RWPE1 (cell line): Measurements from ENCODE around the gene ZGPAT.

ENCODE experiments used
- CTCF ChIA-PET: fragments of 350-600 bp; sonication (Branson Sonifier 250); formaldehyde crosslinking; extraction: SDS; loops from one replicate; lab custom pipeline; 2021; lab: Yijun Ruan, JAX
- POLR2A ChIA-PET: fragments of 400-600 bp; formaldehyde crosslinking; extraction: SDS; loops from one replicate; lab custom pipeline; 2020; ENCODE audit warnings: antibody characterized with exemption; ENCODE audit not compliant: low non-redundant PET; lab: Yijun Ruan, JAX
- DNase-seq: peaks from one replicate; pipeline ENCODE4 v3.0.0; 2012; ENCODE audit warnings: low spot score
- H3K27ac ChIP-seq: fragments of 450-650 bp; 2 replicates; pipeline ENCODE4 v1.5.1; 2017
- TF ChIP-seq, protein P1 (sequence below): fragments of 450-650 bp; conservative IDR thresholded peaks from 2 replicates; pipeline ENCODE4 v1.5.1; 2017; ENCODE audit warnings: low read depth, mild to moderate bottlenecking

Gene ZGPAT

DNA sequence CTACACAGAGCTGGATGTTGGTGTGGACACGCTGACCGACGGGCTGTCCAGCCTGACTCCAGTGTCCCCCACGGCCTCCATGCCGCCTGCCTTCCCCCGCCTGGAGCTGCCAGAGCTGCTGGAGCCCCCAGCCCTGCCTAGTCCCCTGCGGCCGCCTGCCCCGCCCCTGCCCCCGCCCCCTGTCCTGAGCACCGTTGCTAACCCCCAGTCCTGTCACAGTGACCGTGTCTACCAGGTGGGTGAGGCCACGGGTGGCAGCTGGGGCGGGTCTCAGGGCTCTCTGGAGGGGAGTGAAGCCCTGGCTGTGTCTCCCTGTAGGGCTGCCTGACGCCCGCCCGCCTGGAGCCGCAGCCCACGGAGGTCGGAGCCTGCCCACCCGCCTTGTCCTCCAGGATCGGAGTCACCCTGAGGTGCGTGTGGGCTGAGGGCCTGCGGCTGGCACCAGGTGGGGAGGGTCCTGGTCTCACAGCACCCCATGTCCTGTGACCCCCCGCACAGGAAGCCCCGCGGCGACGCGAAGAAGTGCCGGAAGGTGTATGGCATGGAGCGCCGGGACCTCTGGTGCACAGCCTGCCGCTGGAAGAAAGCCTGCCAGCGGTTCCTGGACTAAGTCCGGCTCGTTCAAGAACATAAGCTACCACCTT lies 34.7 kb downstream of the ZGPAT start:
- TF ChIP-seq, protein P1, sequence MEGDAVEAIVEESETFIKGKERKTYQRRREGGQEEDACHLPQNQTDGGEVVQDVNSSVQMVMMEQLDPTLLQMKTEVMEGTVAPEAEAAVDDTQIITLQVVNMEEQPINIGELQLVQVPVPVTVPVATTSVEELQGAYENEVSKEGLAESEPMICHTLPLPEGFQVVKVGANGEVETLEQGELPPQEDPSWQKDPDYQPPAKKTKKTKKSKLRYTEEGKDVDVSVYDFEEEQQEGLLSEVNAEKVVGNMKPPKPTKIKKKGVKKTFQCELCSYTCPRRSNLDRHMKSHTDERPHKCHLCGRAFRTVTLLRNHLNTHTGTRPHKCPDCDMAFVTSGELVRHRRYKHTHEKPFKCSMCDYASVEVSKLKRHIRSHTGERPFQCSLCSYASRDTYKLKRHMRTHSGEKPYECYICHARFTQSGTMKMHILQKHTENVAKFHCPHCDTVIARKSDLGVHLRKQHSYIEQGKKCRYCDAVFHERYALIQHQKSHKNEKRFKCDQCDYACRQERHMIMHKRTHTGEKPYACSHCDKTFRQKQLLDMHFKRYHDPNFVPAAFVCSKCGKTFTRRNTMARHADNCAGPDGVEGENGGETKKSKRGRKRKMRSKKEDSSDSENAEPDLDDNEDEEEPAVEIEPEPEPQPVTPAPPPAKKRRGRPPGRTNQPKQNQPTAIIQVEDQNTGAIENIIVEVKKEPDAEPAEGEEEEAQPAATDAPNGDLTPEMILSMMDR: no peak
- no peak for DNase-seq
- ChIA-PET CTCF (interaction anchor here (0.6 to 1.2 kb wide), 4 partner anchors 9 to 113 kb away, joined by 3 read pairs; no protein-coding TSS in a partner anchor), POLR2A (interaction anchor here (0.5 to 1.2 kb wide), 5 partner anchors 31 to 372 kb away, joined by 4 to 7 read pairs (median 5); partner anchors contain the start of genes ARFRP1 and ZGPAT)
- peak overlapping the region; percentile 99 for H3K27ac ChIP-seq

DNA sequence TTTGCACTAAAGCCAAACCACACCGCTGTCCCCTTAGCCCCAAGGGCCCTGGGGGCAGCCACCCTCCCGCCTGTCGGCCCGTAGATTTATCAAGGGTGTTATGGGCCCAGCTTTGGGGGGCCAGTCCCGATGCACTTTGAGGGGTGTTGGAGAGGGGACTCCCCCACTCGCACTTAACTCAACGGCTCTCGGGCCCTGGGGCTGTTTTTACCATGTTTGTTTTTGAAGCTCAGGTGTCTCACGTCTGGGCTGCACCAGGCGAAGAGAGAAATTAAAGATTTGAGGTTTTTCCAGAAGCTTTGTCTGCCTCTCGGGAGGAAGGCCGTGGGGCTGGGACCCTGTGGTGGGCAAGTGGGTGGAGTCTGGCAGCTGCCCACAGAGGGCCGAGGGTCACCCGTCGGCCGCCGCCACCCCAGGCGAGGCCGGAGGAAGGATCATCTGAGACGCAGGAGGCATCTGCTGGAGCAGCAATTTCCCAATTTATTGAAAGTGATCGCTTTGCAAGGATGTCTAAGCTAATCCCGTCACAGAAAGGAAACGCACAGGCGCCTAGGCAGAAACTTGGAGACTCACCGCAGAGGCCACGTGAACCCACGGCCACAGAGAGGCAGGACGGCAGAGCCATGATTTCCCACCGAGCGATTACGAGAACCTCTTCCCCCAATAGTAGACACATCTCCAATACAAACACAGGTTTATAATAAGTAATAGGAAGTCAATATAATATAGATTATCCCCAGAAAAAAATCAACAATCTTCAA lies 35.6 kb downstream of the ZGPAT start:
- POLR2A ChIA-PET: interaction anchor here (0.5 to 0.6 kb wide), 4 partner anchors 30 to 111 kb away, joined by 3 to 7 read pairs (median 5); no protein-coding TSS in a partner anchor
- CTCF ChIA-PET: interaction anchor here (0.7 to 1.2 kb wide), 2 partner anchors 43 to 112 kb away, joined by 3 read pairs; no protein-coding TSS in a partner anchor
- TF ChIP-seq, protein P1: no peak
- no peak for DNase-seq
- H3K27ac ChIP-seq: peak overlapping the region; percentile 99

DNA sequence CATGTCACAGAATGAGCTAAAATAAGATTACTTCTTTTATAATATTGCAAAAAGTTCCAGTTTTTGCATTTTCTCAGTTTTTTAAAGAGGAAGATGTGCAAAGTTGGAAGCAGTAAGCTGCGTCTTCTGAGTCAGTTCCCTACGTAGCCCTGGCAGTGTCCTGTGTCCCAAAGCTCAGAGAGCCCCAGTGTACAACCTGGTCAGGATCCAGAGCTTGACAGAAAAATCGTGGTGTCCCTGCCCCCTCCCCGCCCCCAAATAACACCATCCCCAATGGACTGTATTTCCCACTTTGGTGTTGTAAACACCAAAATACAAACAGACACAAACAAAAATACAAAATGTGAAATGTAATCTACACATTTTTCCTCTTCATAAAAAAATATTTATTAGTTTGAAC lies 36.3 kb downstream of the ZGPAT start:
- POLR2A ChIA-PET: no interaction called here
- DNase-seq: no peak
- CTCF ChIA-PET: no interaction called here
- TF ChIP-seq, protein P1: no peak
- peak overlapping the region; percentile 56 for H3K27ac ChIP-seq

DNA sequence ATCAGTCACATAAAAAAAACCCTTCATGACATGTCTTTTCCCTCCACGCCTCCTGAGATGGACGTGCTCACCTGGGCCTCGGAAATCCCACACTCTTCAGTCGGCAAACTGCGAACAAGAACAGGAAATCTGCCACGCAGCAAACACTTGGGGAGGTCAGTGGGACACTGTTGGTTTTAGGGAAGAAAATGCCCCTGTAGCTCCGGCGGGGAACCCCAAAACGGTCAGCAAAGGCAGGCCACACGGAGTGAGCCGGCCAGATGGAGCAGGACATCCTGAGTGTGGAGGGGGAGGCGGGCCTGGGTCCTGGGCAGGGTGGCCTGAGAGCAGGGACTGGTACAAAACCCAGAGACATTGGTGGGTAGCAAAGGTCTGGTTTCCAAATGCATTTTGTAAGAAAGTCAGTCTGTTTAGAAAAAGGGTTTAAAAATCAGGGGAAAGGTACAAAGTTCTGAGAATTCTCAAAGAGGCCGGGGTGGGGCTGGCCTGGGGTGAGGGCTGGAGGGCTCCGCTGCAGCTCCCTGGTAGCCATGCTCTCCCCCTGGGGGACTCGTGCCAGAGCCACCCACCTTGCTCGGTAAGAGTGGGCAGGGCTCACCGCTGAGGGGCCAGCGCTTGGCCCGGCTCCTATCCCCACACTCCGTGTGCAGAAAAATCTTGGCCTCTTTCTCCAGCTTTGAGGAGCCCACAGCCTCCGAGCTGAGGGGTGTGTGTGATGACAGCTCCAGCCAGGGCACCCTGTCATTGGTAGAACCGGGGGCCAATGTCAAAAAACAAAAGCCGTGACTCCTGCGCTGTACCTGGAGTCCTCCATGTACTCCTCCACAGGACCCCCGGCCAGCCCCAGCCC lies 37.0 kb downstream of the ZGPAT start:
- DNase-seq: no peak
- TF ChIP-seq, protein P1: no peak
- peak overlapping the region; percentile 56 for H3K27ac ChIP-seq
- ChIA-PET CTCF (interaction anchor here (0.6 to 1.1 kb wide), 2 partner anchors 38 to 72 kb away, joined by 3 to 4 read pairs; no protein-coding TSS in a partner anchor), POLR2A (no interaction called here)

DNA sequence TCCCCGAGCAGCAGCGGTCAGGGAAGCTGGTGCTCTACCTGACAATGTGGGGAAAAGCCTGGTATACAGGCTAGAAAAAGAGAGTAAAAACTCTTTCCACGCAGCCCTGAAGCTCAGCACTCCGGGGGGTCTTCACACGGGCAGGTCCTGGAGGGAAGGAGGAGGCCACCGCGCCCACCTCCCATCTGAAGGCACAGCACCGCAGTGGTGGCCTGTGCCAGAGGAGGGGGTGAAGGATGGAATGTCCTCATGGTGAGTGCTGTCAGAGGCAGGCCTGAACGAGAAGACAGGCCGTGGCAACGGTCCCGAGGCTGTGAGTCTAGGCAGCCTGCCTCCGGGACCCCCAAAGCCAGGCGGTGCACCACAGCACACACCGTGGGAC lies 37.6 kb downstream of the ZGPAT start:
- CTCF ChIA-PET: interaction anchor here (1.1 kb wide), 1 partner anchor 39 kb away, joined by 3 read pairs; no protein-coding TSS in a partner anchor
- DNase-seq: no peak
- peak overlapping the region; percentile 56 for H3K27ac ChIP-seq
- POLR2A ChIA-PET: no interaction called here
- TF ChIP-seq, protein P1: no peak
